H1 (cell line): ENCODE measurements around the gene OCRL. TPM values are rescaled to one million over a fixed set of nuclear protein-coding genes. Genes with fewer than 3 reads are reported as not detected.

Source experiments
- CTCF ChIA-PET: fragments of 300-600 bp; sonication (Branson Sonifier 250); formaldehyde crosslinking; loops from one replicate; lab custom pipeline; 2021; ENCODE audit not compliant: partially characterized antibody; lab: Charles Lee
- POLR2A ChIA-PET: fragments of 300-600 bp; sonication (Branson Sonifier 250); formaldehyde crosslinking; loops from one replicate; lab custom pipeline; 2021; ENCODE audit warnings: inconsistent platforms; ENCODE audit not compliant: partially characterized antibody; lab: Charles Lee
- DNase-seq, 2 experiments: peaks; one replicate each; pipeline versions ENCODE4 v3.0.0 to v3.0.0-alpha.2; 2010 to 2022; ENCODE audit warnings: low spot score in 2 of 2, low read depth in 1 of 2, mixed read lengths in 1 of 2
- FAIRE-seq: peaks from 2 replicates; lab custom pipeline; 2011; peaks lifted over from hg19 to GRCh38; lab: Jason Lieb, UNC
- H2AFZ ChIP-seq: 2 replicates; pipeline ENCODE4 v1.8.1; 2012; ENCODE audit warnings: low read length, inconsistent platforms
- H2AK5ac ChIP-seq: 2 replicates; pipeline ENCODE4 v1.6.1; 2013; ENCODE audit warnings: low read depth, low read length
- H2BK120ac ChIP-seq: replicated peaks from 2 replicates; pipeline ENCODE3; 2013; ENCODE audit warnings: low read depth, low read length, inconsistent platforms
- H2BK12ac ChIP-seq: 2 replicates; pipeline ENCODE4 v1.6.1; 2013; ENCODE audit warnings: low read depth, low read length
- H2BK15ac ChIP-seq: 2 replicates; pipeline ENCODE4 v1.6.1; 2013; ENCODE audit warnings: low read length
- H2BK20ac ChIP-seq: 2 replicates; pipeline ENCODE4 v1.6.1; 2013; ENCODE audit warnings: low read length
- H2BK5ac ChIP-seq: 2 replicates; pipeline ENCODE4 v1.6.1; 2013; ENCODE audit warnings: low read depth, low read length
- H3K14ac ChIP-seq: 2 replicates; pipeline ENCODE4 v1.6.1; 2013; ENCODE audit warnings: inconsistent platforms; ENCODE audit not compliant: insufficient read length
- H3K18ac ChIP-seq: 2 replicates; pipeline ENCODE4 v1.6.1; 2013; ENCODE audit warnings: low read length; ENCODE audit errors: extremely low read depth
- H3K23ac ChIP-seq: 2 replicates; pipeline ENCODE4 v1.6.1; 2013; ENCODE audit warnings: inconsistent platforms; ENCODE audit not compliant: insufficient read length
- H3K23me2 ChIP-seq: 2 replicates; pipeline ENCODE4 v1.6.1; 2013; ENCODE audit warnings: low read depth, low read length
- H3K27ac ChIP-seq: 2 replicates; pipeline ENCODE4 v1.6.1; 2011; ENCODE audit warnings: low read depth, low read length, inconsistent platforms
- H3K27me3 ChIP-seq, 4 experiments: replicated peaks in 1 of 4; 1 replicate in 1 of 4; 2 replicates in 3 of 4; pipeline versions ENCODE4 v1.6.1 to v1.8.1; 2011 to 2013; ENCODE audit warnings: low read length in 3 of 4, mild to moderate bottlenecking in 3 of 4, inconsistent platforms in 2 of 4, mixed read lengths in 2 of 4, moderate library complexity in 1 of 4; ENCODE audit not compliant: control insufficient read depth in 3 of 4, insufficient read depth in 3 of 4; ENCODE audit errors: extremely low read depth in 1 of 4
- H3K36me3 ChIP-seq, 4 experiments: 2 replicates each; pipeline versions ENCODE4 v1.6.1 to v1.8.1; 2011 to 2013; ENCODE audit warnings: mild to moderate bottlenecking in 4 of 4, low read length in 3 of 4, moderate library complexity in 2 of 4, control low read depth in 1 of 4, inconsistent platforms in 1 of 4; ENCODE audit not compliant: insufficient read depth in 4 of 4, control insufficient read depth in 2 of 4
- H3K4ac ChIP-seq: replicated peaks from 2 replicates; pipeline ENCODE3; 2013; ENCODE audit warnings: low read length, low read depth, mixed read lengths, inconsistent platforms; ENCODE audit not compliant: insufficient read length
- H3K4me1 ChIP-seq, 4 experiments: replicated peaks in 1 of 4; 1 replicate in 1 of 4; 2 replicates in 3 of 4; pipeline versions ENCODE4 v1.6.1 to v1.8.1; 2011 to 2013; ENCODE audit warnings: low read length in 3 of 4, inconsistent platforms in 2 of 4, mixed read lengths in 1 of 4; ENCODE audit not compliant: insufficient read depth in 4 of 4, control insufficient read depth in 3 of 4
- H3K4me2 ChIP-seq, 2 experiments: 2 replicates each; pipeline versions ENCODE4 v1.6.1 to v1.8.1; 2011 to 2013; ENCODE audit warnings: low read depth in 2 of 2, low read length in 2 of 2, control low read depth in 1 of 2, inconsistent platforms in 1 of 2, mild to moderate bottlenecking in 1 of 2; ENCODE audit not compliant: insufficient read depth in 1 of 2
- H3K4me3 ChIP-seq, 4 experiments: fragments of 200-600, 300-600 bp in 1 of 4; sonication (generic), shearing (Covaris generic), sonication (Bioruptor Twin) in 1 of 4; 2 replicates each; pipeline versions ENCODE4 v1.5.1 to v1.8.1; 2011 to 2016; ENCODE audit warnings: low read length in 4 of 4, low read depth in 3 of 4, control low read depth in 2 of 4, inconsistent platforms in 2 of 4, mild to moderate bottlenecking in 2 of 4, mixed read lengths in 1 of 4, moderate library complexity in 1 of 4; ENCODE audit not compliant: insufficient read depth in 2 of 4; ENCODE audit errors: extremely low read depth in 1 of 4
- H3K56ac ChIP-seq: replicated peaks from 2 replicates; pipeline ENCODE3; 2013; ENCODE audit warnings: low read depth, mild to moderate bottlenecking, mixed read lengths, low read length, inconsistent platforms; ENCODE audit not compliant: insufficient read length
- H3K79me1 ChIP-seq: 2 replicates; pipeline ENCODE4 v1.6.1; 2013; ENCODE audit warnings: low read depth, low read length, control low read depth
- H3K79me2 ChIP-seq, 2 experiments: 2 replicates each; pipeline versions ENCODE4 v1.6.1 to v1.8.1; 2012 to 2013; ENCODE audit warnings: low read length in 2 of 2, mild to moderate bottlenecking in 2 of 2, inconsistent platforms in 1 of 2; ENCODE audit not compliant: insufficient read depth in 2 of 2, control insufficient read depth in 1 of 2
- H3K9ac ChIP-seq, 4 experiments: replicated peaks in 1 of 4; 1 replicate in 1 of 4; 2 replicates in 3 of 4; pipeline versions ENCODE4 v1.6.1 to v1.8.1; 2011 to 2013; ENCODE audit warnings: low read depth in 3 of 4, low read length in 3 of 4, control low read depth in 2 of 4, mild to moderate bottlenecking in 2 of 4, moderate library complexity in 2 of 4, inconsistent platforms in 1 of 4; ENCODE audit errors: extremely low read depth in 1 of 4
- H3K9me3 ChIP-seq, 2 experiments: 2 replicates each; pipeline versions ENCODE4 v1.6.1 to v1.8.1; 2012 to 2013; ENCODE audit warnings: mild to moderate bottlenecking in 2 of 2, moderate library complexity in 2 of 2, control low read depth in 1 of 2, inconsistent platforms in 1 of 2, low read depth in 1 of 2, low read length in 1 of 2, mixed read lengths in 1 of 2; ENCODE audit not compliant: insufficient read depth in 2 of 2
- H4K20me1 ChIP-seq, 2 experiments: replicated peaks in 1 of 2; 2 replicates each; pipeline versions ENCODE3 to v1.8.1; 2011 to 2013; ENCODE audit warnings: inconsistent platforms in 2 of 2, low read length in 2 of 2, mild to moderate bottlenecking in 1 of 2; ENCODE audit not compliant: insufficient read depth in 2 of 2, control insufficient read depth in 1 of 2
- H4K5ac ChIP-seq: 2 replicates; pipeline ENCODE4 v1.6.1; 2013; ENCODE audit warnings: low read length, low read depth, mixed read lengths, inconsistent platforms; ENCODE audit not compliant: insufficient read length
- H4K8ac ChIP-seq: 2 replicates; pipeline ENCODE4 v1.8.0; 2013; ENCODE audit warnings: mild to moderate bottlenecking, moderate library complexity, low read length, inconsistent platforms; ENCODE audit not compliant: insufficient read depth; ENCODE audit errors: extremely low read depth
- H4K91ac ChIP-seq: replicated peaks from 2 replicates; pipeline ENCODE3; 2013; ENCODE audit warnings: low read length, mixed read lengths, inconsistent platforms; ENCODE audit not compliant: insufficient read length
- BCL11A ChIP-seq, 2 experiments: IDR thresholded peaks; one replicate each; pipeline ENCODE4 v1.6.1; 2011; ENCODE audit warnings: low read depth in 2 of 2, low read length in 2 of 2, mild to moderate bottlenecking in 2 of 2
- EP300 ChIP-seq, 2 experiments: IDR thresholded peaks; 1 replicate in 1 of 2; 2 replicates in 1 of 2; pipeline ENCODE4 v1.6.1; 2011 to 2012; ENCODE audit warnings: low read depth in 2 of 2, low read length in 2 of 2, mild to moderate bottlenecking in 2 of 2, borderline replicate concordance in 1 of 2, inconsistent platforms in 1 of 2, moderate library complexity in 1 of 2
- HDAC6 ChIP-seq: IDR thresholded peaks from one replicate; pipeline ENCODE4 v1.7.1; 2012; ENCODE audit warnings: low read depth, mild to moderate bottlenecking, inconsistent platforms, low read length, moderate library complexity
- RNF2 ChIP-seq: fragments of 200-900, 300-1000 bp; sonication (generic); IDR thresholded peaks from 2 replicates; pipeline ENCODE4 v1.7.1; 2016; ENCODE audit warnings: borderline replicate concordance, low read depth, mild to moderate bottlenecking, antibody characterized with exemption, low read length; ENCODE audit not compliant: poor library complexity, severe bottlenecking; ENCODE audit errors: missing control alignments
- SAP30 ChIP-seq: fragments of 300-600 bp; sonication (generic); IDR thresholded peaks from 2 replicates; pipeline ENCODE4 v1.7.1; 2012; ENCODE audit warnings: low read length, moderate library complexity, mild to moderate bottlenecking, inconsistent platforms; ENCODE audit not compliant: insufficient read depth, insufficient replicate concordance
- SIRT6 ChIP-seq: IDR thresholded peaks from one replicate; pipeline ENCODE4 v1.7.1; 2012; ENCODE audit warnings: low read length, inconsistent platforms
- SP2 ChIP-seq: IDR thresholded peaks from 2 replicates; pipeline ENCODE4 v1.6.1; 2012; ENCODE audit warnings: mild to moderate bottlenecking, low read length, inconsistent platforms
- TCF12 ChIP-seq: IDR thresholded peaks from 2 replicates; pipeline ENCODE4 v1.6.1; 2011; ENCODE audit warnings: low read depth, mild to moderate bottlenecking, low read length
- YY1 ChIP-seq: IDR thresholded peaks from 2 replicates; pipeline ENCODE4 v1.6.1; 2011; ENCODE audit warnings: low read depth, mild to moderate bottlenecking, low read length
- ZNF274 ChIP-seq: IDR thresholded peaks from 2 replicates; pipeline ENCODE4 v1.7.0; 2012; ENCODE audit warnings: low read length, borderline replicate concordance; ENCODE audit errors: extremely low read depth
- WGBS, 2 experiments: shearing (Covaris generic) in 1 of 2; methylation state at CpG; one replicate each; pipeline versions ENCODE4 v1.1.6 to v1.1.7; 2013 to 2015; ENCODE audit warnings: low lambda C conversion rate in 2 of 2, mixed read lengths in 2 of 2, inconsistent platforms in 1 of 2, low coverage in 1 of 2, missing lambda C conversion rate in 1 of 2; ENCODE audit not compliant: insufficient replicate concordance in 2 of 2, insufficient coverage in 1 of 2, insufficient read length in 1 of 2; ENCODE audit errors: extremely low coverage in 1 of 2, missing lambda C conversion rate in 1 of 2; 5-methylcytosine and 5-hydroxymethylcytosine counted together
- polyA plus RNA-seq, 7 experiments: library from polyadenylated mRNA; depleted of rRNA in 3 of 7; stranded (reverse) in 5 of 7; unstranded in 2 of 7; fragments of >200 nt in 5 of 7; fragments of 200-250 nt in 2 of 7; gene quantifications; 1 replicate in 5 of 7; 2 replicates in 1 of 7; 4 replicates in 1 of 7; pipeline versions ENCODE4 v1.2.1 to v1.2.3, GENCODE V29; 2011 to 2013; ENCODE audit warnings: missing spikeins in 2 of 7, mixed read lengths in 2 of 7
- total RNA-seq: library from RNA; stranded (reverse); fragmentation: NEBNext Ultra II Directional; extraction: Animal tissue kit (Norgen Biotek cat#: 25700); gene quantifications from 2 replicates; pipeline ENCODE4 v1.2.1, GENCODE V29; 2021
- TF ChIP-seq, protein P1 (sequence below), 3 experiments: IDR thresholded peaks; 1 replicate in 2 of 3; 2 replicates in 1 of 3; pipeline versions ENCODE4 v1.5.1 to v1.6.1; 2011; ENCODE audit warnings: low read length in 3 of 3, mild to moderate bottlenecking in 3 of 3, inconsistent platforms in 2 of 3, low read depth in 1 of 3, moderate library complexity in 1 of 3; ENCODE audit not compliant: insufficient read depth in 1 of 3; ENCODE audit errors: control extremely low read depth in 1 of 3

The OCRL gene
- total and polyA plus RNA-seq, 2 of the 8 experiments (the other 6 are each of a cell fraction or from before 2014, with no cell fraction given): 12.7 to 15.1 TPM

DNA sequence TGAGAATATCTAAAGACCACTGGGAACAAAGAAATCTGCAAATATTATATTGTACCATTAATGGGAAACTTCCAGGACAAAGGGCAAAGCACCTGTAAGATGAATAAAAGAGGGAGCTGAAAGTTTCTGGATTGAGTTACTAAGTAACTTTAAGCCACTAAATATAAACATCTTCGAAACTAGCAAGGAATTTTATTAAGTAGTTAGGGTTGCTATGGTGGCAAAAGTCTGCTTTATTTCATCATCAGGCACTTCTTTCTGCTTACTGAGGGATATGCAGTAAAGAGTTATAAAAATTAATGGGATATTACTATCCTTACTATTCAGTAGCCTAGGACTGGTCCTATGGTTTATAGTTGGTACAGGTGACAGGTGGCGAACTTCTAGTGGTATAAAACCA, 49.7 kb upstream of the OCRL start:
- Histone ChIP-seq H3K18ac (no peak overlapping the region), H2BK15ac (no peak overlapping the region), H3K27me3 (no peaks in the 10 kb centered on the region), H3K27ac (no peak overlapping the region), H4K20me1 (no peaks in the 10 kb centered on the region), H3K23me2 (no peaks in the 10 kb centered on the region), H4K91ac (no peak overlapping the region), H3K56ac (no peak overlapping the region), H3K9ac (no peak overlapping the region), H3K14ac (no peak overlapping the region), H3K4me2 (no peak overlapping the region), H2AFZ (no peak overlapping the region), H3K4me1 (no peaks in the 10 kb centered on the region), H3K79me1 (no peaks in the 10 kb centered on the region), H3K36me3 (peaks cover 3 to 75% (median 12%) of the 10 kb centered on the region in 4 experiments; a peak in 7 of 8 replicates), H4K5ac (no peak overlapping the region), H2BK5ac (no peak overlapping the region), H2BK20ac (no peak overlapping the region), H3K23ac (no peak overlapping the region), H3K9me3 (no peaks in the 10 kb centered on the region), H2BK12ac (no peak overlapping the region), H3K79me2 (no peaks in the 10 kb centered on the region), H3K4ac (no peak overlapping the region), H4K8ac (no peak overlapping the region), H2BK120ac (no peak overlapping the region), H3K4me3 (no peak overlapping the region), H2AK5ac (no peak overlapping the region)
- WGBS, 2 experiments: 93% methylated on average over 2 of the region's 2 CpGs; no CpG with 5 or more reads in 1 of the 2 experiments
- no peak for FAIRE-seq
- no peak for DNase-seq
- ChIA-PET POLR2A (no interaction called here), CTCF (interaction anchor here (1.0 kb wide), 1 partner anchor 23 kb away, joined by 3 read pairs; no protein-coding TSS in a partner anchor)
- TF ChIP-seq BCL11A (IDR thresholded peaks at IDR 0.05; ENCODE audit: low read depth in 2 of 2, low read length in 2 of 2): no peak
- TF ChIP-seq HDAC6: no peak
- no peak for TF ChIP-seq TCF12
- no peak for TF ChIP-seq YY1
- no peak for TF ChIP-seq ZNF274
- TF ChIP-seq, protein P1, sequence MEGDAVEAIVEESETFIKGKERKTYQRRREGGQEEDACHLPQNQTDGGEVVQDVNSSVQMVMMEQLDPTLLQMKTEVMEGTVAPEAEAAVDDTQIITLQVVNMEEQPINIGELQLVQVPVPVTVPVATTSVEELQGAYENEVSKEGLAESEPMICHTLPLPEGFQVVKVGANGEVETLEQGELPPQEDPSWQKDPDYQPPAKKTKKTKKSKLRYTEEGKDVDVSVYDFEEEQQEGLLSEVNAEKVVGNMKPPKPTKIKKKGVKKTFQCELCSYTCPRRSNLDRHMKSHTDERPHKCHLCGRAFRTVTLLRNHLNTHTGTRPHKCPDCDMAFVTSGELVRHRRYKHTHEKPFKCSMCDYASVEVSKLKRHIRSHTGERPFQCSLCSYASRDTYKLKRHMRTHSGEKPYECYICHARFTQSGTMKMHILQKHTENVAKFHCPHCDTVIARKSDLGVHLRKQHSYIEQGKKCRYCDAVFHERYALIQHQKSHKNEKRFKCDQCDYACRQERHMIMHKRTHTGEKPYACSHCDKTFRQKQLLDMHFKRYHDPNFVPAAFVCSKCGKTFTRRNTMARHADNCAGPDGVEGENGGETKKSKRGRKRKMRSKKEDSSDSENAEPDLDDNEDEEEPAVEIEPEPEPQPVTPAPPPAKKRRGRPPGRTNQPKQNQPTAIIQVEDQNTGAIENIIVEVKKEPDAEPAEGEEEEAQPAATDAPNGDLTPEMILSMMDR (IDR thresholded peaks at IDR 0.05; ENCODE audit: control extremely low read depth in 1 of 3, insufficient read depth in 1 of 3, low read depth in 1 of 3, low read length in 3 of 3): no peak
- no peak for TF ChIP-seq SAP30
- no peak for TF ChIP-seq EP300 (IDR thresholded peaks at IDR 0.05; ENCODE audit: borderline replicate concordance in 1 of 2, low read depth in 2 of 2, low read length in 2 of 2)
- no peak for TF ChIP-seq SIRT6
- no peak for TF ChIP-seq RNF2
- TF ChIP-seq SP2: no peak
